Measurements from ENCODE around the gene JAZF1. TPM values are rescaled to one million over a fixed set of nuclear protein-coding genes. Genes with fewer than 3 reads are reported as not detected.

JAZF1 gene
- total RNA-seq, 2 donors from 2014 or later = 4.0 to 4.9 TPM

- no peak overlapping the region for H3K27ac ChIP-seq
- TF ChIP-seq POLR2A (IDR thresholded peaks at IDR 0.05) (no peak), CTCF (IDR thresholded peaks at IDR 0.05) (no peak)
- 85 to 92% methylated on average over 4 of the region's 4 CpGs for WGBS, 2 donors
Measured at GRCh38 chr7:28165961-28166955, 14.3 kb downstream of the JAZF1 start.

GRCh38 chr7:28165261-28165660, 15.3 kb downstream of the JAZF1 start:
- Histone ChIP-seq H3K9me3 (no peaks in the 10 kb centered on the region), H3K4me1 (no peaks in the 10 kb centered on the region), H3K4me3 (no peak overlapping the region), H3K27ac (no peak overlapping the region), H3K27me3 (no peaks in the 10 kb centered on the region), H3K36me3 (replicated peaks in 1 of 2; ENCODE audit: insufficient read depth in 1 of 2, low read depth in 2 of 2) (no peaks in the 10 kb centered on the region)
- DNase-seq (no peak), ATAC-seq (no peak)
- 71 to 83% methylated on average over 2 of the region's 2 CpGs for WGBS, 2 donors
- TF ChIP-seq POLR2A (IDR thresholded peaks at IDR 0.05) (no peak), CTCF (IDR thresholded peaks at IDR 0.05) (no peak)
- intact Hi-C loops (cut with DNase I) = no loop called here

More at GRCh38 chr7:28165961-28166955, 14.3 kb downstream of the JAZF1 start:
- intact Hi-C loops (cut with DNase I) = no loop called here
- no peaks in the 10 kb centered on the region for H3K9me3 ChIP-seq
- H3K4me1 ChIP-seq = no peaks in the 10 kb centered on the region
- H3K27me3 ChIP-seq = no peaks in the 10 kb centered on the region
- DNase-seq = no peak
- H3K36me3 ChIP-seq (replicated peaks in 1 of 2; ENCODE audit: insufficient read depth in 1 of 2, low read depth in 2 of 2) = no peaks in the 10 kb centered on the region
- no peak for ATAC-seq
- no peak overlapping the region for H3K4me3 ChIP-seq

- no peak overlapping the region for H3K27ac ChIP-seq
- TF ChIP-seq POLR2A (IDR thresholded peaks at IDR 0.05) (no peak), CTCF (IDR thresholded peaks at IDR 0.05) (no peak)
- no peak for DNase-seq
- H3K9me3 ChIP-seq = no peaks in the 10 kb centered on the region
- H3K27me3 ChIP-seq = no peaks in the 10 kb centered on the region
- no peaks in the 10 kb centered on the region for H3K36me3 ChIP-seq (replicated peaks in 1 of 2; ENCODE audit: insufficient read depth in 1 of 2, low read depth in 2 of 2)
- intact Hi-C loops (cut with DNase I) = no loop called here
- ATAC-seq = no peak
- H3K4me1 ChIP-seq = no peaks in the 10 kb centered on the region
- no peak overlapping the region for H3K4me3 ChIP-seq
Measured at GRCh38 chr7:28163949-28164348, 16.6 kb downstream of the JAZF1 start.

- intact Hi-C loops (cut with DNase I) = no loop called here
- H3K4me1 ChIP-seq = peaks cover 11% of the 10 kb centered on the region
Measured at GRCh38 chr7:28161331-28161730, 19.3 kb downstream of the JAZF1 start.

More at GRCh38 chr7:28161331-28161730, 19.3 kb downstream of the JAZF1 start:
- H3K9me3 ChIP-seq = no peaks in the 10 kb centered on the region
- no peak for DNase-seq
- WGBS, 2 donors = 88 to 100% methylated on average over 1 of the region's 1 CpG
- TF ChIP-seq CTCF (IDR thresholded peaks at IDR 0.05) = no peak
- no peak for TF ChIP-seq POLR2A (IDR thresholded peaks at IDR 0.05)
- H3K27ac ChIP-seq = no peak overlapping the region
- no peaks in the 10 kb centered on the region for H3K36me3 ChIP-seq (replicated peaks in 1 of 2; ENCODE audit: insufficient read depth in 1 of 2, low read depth in 2 of 2)
- no peak for ATAC-seq
- no peaks in the 10 kb centered on the region for H3K27me3 ChIP-seq
- H3K4me3 ChIP-seq = no peak overlapping the region
